Measurements from ENCODE around the gene ZNF560.

ZNF560 gene

GRCh38 chr19:9435279-9436268 lies 62.8 kb downstream of the ZNF560 start, which contains the start of gene ZNF266:
TSS of gene ZNF266 (minus strand) at chr19:9435573. CDS start at chr19:9420089, 15,484 bp downstream.
- DNase-seq, result peak; percentile 67

GRCh38 chr19:9431475-9431874 lies 66.9 kb downstream of the ZNF560 start:
- no peak for DNase-seq

DNA sequence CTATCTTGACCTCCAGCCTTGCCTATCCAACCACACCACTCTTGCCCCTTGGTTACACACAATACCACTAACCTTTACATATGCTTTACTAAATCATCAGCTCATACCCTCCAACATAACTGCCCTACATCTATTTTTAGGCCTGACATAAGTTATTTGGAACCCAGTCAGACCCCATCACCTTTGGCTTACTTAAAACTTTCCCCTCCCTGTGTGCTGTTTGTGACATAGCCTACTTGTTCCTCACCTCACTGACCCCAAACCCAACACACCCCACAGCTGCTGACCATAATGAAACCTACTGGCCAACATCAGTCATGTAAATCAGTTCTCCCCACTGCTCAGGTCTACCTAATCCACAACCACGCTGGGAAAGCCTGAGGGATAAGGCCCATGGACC lies 68.0 kb downstream of the ZNF560 start:
- no peak for DNase-seq

DNA sequence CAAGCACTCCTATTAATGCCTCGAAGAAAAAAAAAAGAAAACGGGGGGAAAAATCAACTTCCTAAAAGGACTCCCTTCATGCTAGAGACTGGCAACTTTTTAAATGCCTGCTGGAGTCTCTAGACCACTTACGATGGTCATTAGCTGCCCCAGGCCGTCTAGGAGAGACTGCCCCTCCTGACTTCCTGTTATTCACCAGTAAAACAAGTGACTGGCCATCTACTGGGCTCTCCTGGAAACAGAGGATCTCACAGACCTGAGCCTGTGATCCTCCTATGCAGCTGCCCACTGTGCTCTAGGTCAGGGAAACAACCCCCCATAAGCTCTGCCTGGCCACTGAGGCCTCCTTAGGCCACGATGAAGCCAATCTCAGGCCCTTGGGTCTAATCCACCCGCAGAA lies 70.5 kb downstream of the ZNF560 start:
- no peak for DNase-seq
